GM06990 (cell line): ENCODE data around the gene MRPL10.

Experiments
- DNase-seq: peaks from one replicate; pipeline ENCODE4 v3.0.0-alpha.2; 2011; ENCODE audit not compliant: insufficient read length; ENCODE audit errors: extremely low read depth
- H3K27me3 ChIP-seq: replicated peaks from 2 replicates; pipeline ENCODE4 v1.6.0; 2011; ENCODE audit warnings: low read length; ENCODE audit not compliant: control insufficient read depth, insufficient read depth
- H3K36me3 ChIP-seq: 2 replicates; pipeline ENCODE4 v1.5.1; 2011; ENCODE audit warnings: low read length; ENCODE audit not compliant: control insufficient read depth, insufficient read depth
- H3K4me3 ChIP-seq: replicated peaks from 2 replicates; pipeline ENCODE4 v1.5.1; 2011; ENCODE audit warnings: low read depth, mild to moderate bottlenecking, control low read depth, low read length
- TF ChIP-seq, protein P1 (sequence below): IDR thresholded peaks from 2 replicates; pipeline ENCODE4 v1.5.1; 2011; ENCODE audit warnings: low read length, control low read depth, mild to moderate bottlenecking, inconsistent platforms; ENCODE audit not compliant: insufficient read depth, poor library complexity, severe bottlenecking

Gene MRPL10

GRCh38 chr17:47797797-47798196 lies 33.5 kb downstream of the MRPL10 start:
- TF ChIP-seq, protein P1, sequence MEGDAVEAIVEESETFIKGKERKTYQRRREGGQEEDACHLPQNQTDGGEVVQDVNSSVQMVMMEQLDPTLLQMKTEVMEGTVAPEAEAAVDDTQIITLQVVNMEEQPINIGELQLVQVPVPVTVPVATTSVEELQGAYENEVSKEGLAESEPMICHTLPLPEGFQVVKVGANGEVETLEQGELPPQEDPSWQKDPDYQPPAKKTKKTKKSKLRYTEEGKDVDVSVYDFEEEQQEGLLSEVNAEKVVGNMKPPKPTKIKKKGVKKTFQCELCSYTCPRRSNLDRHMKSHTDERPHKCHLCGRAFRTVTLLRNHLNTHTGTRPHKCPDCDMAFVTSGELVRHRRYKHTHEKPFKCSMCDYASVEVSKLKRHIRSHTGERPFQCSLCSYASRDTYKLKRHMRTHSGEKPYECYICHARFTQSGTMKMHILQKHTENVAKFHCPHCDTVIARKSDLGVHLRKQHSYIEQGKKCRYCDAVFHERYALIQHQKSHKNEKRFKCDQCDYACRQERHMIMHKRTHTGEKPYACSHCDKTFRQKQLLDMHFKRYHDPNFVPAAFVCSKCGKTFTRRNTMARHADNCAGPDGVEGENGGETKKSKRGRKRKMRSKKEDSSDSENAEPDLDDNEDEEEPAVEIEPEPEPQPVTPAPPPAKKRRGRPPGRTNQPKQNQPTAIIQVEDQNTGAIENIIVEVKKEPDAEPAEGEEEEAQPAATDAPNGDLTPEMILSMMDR, result no peak

GRCh38 chr17:47792979-47793378 lies 38.4 kb downstream of the MRPL10 start:
- no peaks in the 10 kb centered on the region; the same call in 1 of the 2 replicates for H3K27me3 ChIP-seq

More at GRCh38 chr17:47797797-47798196, 33.5 kb downstream of the MRPL10 start:
- Histone ChIP-seq H3K36me3 (no peaks in the 10 kb centered on the region), H3K4me3 (no peak overlapping the region), H3K27me3 (no peaks in the 10 kb centered on the region)
- DNase-seq, result no peak

GRCh38 chr17:47792457-47792856 lies 38.9 kb downstream of the MRPL10 start:
- H3K36me3 ChIP-seq, result no peaks in the 10 kb centered on the region
- H3K27me3 ChIP-seq, result no peaks in the 10 kb centered on the region; the same call in 1 of the 2 replicates
- H3K4me3 ChIP-seq, result no peak overlapping the region
- DNase-seq, result no peak
- TF ChIP-seq, protein P1, result no peak

More at GRCh38 chr17:47792979-47793378, 38.4 kb downstream of the MRPL10 start:
- Histone ChIP-seq H3K36me3 (no peaks in the 10 kb centered on the region), H3K4me3 (no peak overlapping the region)
- DNase-seq, result no peak
- TF ChIP-seq, protein P1, result no peak

DNA sequence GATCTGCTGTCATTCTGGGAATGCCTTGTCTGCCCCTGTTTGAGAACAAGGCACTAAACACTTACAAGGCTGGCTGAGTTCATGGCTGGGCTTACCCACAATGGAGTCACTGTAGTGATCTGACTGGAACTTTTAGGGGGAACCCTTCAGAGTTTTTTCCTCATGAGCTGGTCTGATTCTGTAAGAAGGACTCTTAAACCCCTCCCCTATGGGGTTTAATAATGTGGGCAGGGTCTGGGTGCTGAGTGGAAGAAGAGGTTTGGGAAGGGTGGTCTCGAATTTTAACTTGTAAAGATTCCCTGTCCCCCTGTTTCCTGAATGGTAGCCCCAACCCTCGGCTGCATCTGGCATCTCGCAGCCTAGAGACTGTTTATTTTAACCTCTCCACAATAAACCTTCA lies 40.3 kb downstream of the MRPL10 start:
- TF ChIP-seq, protein P1, result no peak
- DNase-seq, result no peak
- Histone ChIP-seq H3K36me3 (no peaks in the 10 kb centered on the region), H3K4me3 (no peak overlapping the region), H3K27me3 (no peaks in the 10 kb centered on the region; the same call in 1 of the 2 replicates)

DNA sequence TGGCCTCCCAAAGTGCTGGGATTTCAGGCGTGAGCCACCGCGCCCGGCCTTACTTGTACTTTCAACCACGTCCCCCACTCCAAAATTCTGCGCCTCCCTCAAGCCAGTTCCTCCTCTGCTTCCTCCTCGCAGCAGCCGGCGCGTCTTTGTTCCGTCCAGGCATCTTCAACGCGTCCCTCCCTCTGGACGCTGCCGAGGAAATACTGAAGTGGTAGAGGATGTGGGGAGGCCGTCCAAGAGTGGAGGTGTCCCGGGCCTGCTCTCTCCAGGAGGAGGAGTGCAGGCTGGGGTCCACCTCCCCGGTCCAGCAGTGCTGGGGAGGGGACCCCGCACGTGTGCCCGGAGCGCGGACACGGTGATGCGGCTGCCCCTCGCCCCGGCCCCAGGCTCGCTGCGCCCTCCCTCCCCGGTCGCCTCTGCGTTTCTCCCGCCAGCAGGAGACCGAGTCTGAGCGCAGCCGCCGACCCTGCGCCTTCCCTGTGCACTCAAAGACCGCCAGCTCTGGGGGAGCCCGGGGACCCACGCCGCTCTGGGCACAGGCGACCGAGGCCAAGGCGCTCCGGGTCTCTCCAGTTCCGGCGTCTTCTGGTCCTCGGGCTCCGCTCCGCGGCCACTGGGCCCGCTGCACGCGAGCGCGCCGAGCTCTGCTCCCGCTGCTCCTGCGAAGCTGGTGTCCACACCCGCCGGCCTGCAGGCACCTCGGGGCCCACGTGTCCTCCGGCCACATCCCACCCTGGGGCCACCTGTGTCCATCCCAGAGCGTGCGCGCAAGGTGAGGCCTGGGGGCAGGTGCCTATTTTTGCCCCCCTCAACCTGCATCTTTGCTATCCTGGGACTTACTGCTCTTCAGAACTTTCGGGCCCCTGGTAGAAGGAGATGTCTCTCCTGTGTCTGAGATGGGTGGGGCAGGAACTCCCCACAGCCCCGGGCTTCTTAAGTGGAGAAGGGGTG lies 41.5 kb downstream of the MRPL10 start:
- Histone ChIP-seq H3K27me3 (no peaks in the 10 kb centered on the region; the same call in 1 of the 2 replicates), H3K36me3 (no peaks in the 10 kb centered on the region), H3K4me3 (no peak overlapping the region; the same call in 1 of the 2 replicates)
- TF ChIP-seq, protein P1, result peak; percentile 52
- peak; percentile 50 for DNase-seq
